Liver (tissue), 9 donors: ENCODE data around the gene CCDC102B. TPM values are rescaled to one million over a fixed set of nuclear protein-coding genes. Genes with fewer than 3 reads are reported as not detected.

ENCODE experiments used
- DNase-seq: peaks from one replicate; pipeline ENCODE4 v3.0.0-alpha.2; 2017; ENCODE audit warnings: low spot score
- H3K27ac ChIP-seq, 2 donors: one replicate each; pipeline ENCODE4 v1.7.0; 2013; ENCODE audit warnings: inconsistent platforms in 2 of 2, low read length in 2 of 2, control low read depth in 1 of 2, low read depth in 1 of 2, mild to moderate bottlenecking in 1 of 2
- H3K27me3 ChIP-seq, 4 donors: one replicate each; pipeline versions ENCODE4 v1.6.1 to v1.7.0; 2013; ENCODE audit warnings: low read length in 3 of 4, inconsistent platforms in 1 of 4, mild to moderate bottlenecking in 1 of 4, moderate library complexity in 1 of 4; ENCODE audit not compliant: control insufficient read depth in 4 of 4, insufficient read depth in 4 of 4
- H3K36me3 ChIP-seq, 4 donors: one replicate each; pipeline versions ENCODE4 v1.6.1 to v1.7.0; 2013; ENCODE audit warnings: low read length in 3 of 4, mild to moderate bottlenecking in 3 of 4, low read depth in 1 of 4, moderate library complexity in 1 of 4; ENCODE audit not compliant: control insufficient read depth in 4 of 4, insufficient read depth in 3 of 4
- H3K4me1 ChIP-seq, 4 donors: one replicate each; pipeline versions ENCODE4 v1.6.1 to v1.7.0; 2013; ENCODE audit warnings: low read length in 3 of 4, mild to moderate bottlenecking in 3 of 4, moderate library complexity in 1 of 4; ENCODE audit not compliant: control insufficient read depth in 4 of 4, insufficient read depth in 4 of 4
- H3K4me3 ChIP-seq, 3 donors: one replicate each; pipeline versions ENCODE4 v1.6.1 to v1.7.0; 2013; ENCODE audit warnings: low read length in 3 of 3, control low read depth in 1 of 3, low read depth in 1 of 3, mild to moderate bottlenecking in 1 of 3
- H3K9ac ChIP-seq, 2 donors: one replicate each; pipeline ENCODE4 v1.7.0; 2013; ENCODE audit warnings: low read length in 2 of 2, mild to moderate bottlenecking in 2 of 2, moderate library complexity in 2 of 2, control low read depth in 1 of 2, low read depth in 1 of 2
- H3K9me3 ChIP-seq, 4 donors: one replicate each; pipeline versions ENCODE4 v1.6.1 to v1.7.0; 2013; ENCODE audit warnings: low read length in 3 of 4; ENCODE audit not compliant: control insufficient read depth in 4 of 4
- ATF3 ChIP-seq: IDR thresholded peaks from 2 replicates; pipeline ENCODE4 v1.6.1; 2016; ENCODE audit warnings: antibody characterized with exemption
- CTCF ChIP-seq: fragments of 150-350 bp; IDR thresholded peaks from 2 replicates; pipeline ENCODE4 v1.5.1; 2017; ENCODE audit warnings: improper control_type of control experiment, low read depth, low read length; ENCODE audit not compliant: missing input control
- EGR1 ChIP-seq, 2 donors: IDR thresholded peaks; 2 replicates each; pipeline ENCODE4 v1.6.1; 2016 to 2018; ENCODE audit warnings: antibody characterized with exemption in 2 of 2, low read depth in 2 of 2
- FOXA1 ChIP-seq: IDR thresholded peaks from 2 replicates; pipeline ENCODE4 v1.6.1; 2016; ENCODE audit warnings: antibody characterized with exemption
- FOXA2 ChIP-seq: IDR thresholded peaks from 2 replicates; pipeline ENCODE4 v1.6.1; 2016; ENCODE audit warnings: antibody characterized with exemption
- GABPA ChIP-seq, 2 donors: IDR thresholded peaks in 1 of 2; conservative IDR thresholded peaks in 1 of 2; 2 replicates each; pipeline ENCODE4 v1.6.1; 2016; ENCODE audit warnings: antibody characterized with exemption in 2 of 2, mild to moderate bottlenecking in 1 of 2, moderate library complexity in 1 of 2
- HNF4A ChIP-seq, 2 donors: conservative IDR thresholded peaks; 2 replicates each; pipeline ENCODE4 v1.6.1; 2016; ENCODE audit warnings: antibody characterized with exemption in 2 of 2, mild to moderate bottlenecking in 2 of 2
- HNF4G ChIP-seq: IDR thresholded peaks from 2 replicates; pipeline ENCODE4 v1.6.1; 2016; ENCODE audit warnings: antibody characterized with exemption
- JUND ChIP-seq, 2 donors: IDR thresholded peaks; 2 replicates each; pipeline ENCODE4 v1.6.1; 2016; ENCODE audit warnings: antibody characterized with exemption in 2 of 2
- MAX ChIP-seq: IDR thresholded peaks from 2 replicates; pipeline ENCODE4 v1.6.1; 2016; ENCODE audit warnings: antibody characterized with exemption
- NR2F2 ChIP-seq: IDR thresholded peaks from 2 replicates; pipeline ENCODE4 v1.6.1; 2016; ENCODE audit warnings: antibody characterized with exemption
- RAD21 ChIP-seq, 2 donors: IDR thresholded peaks; 2 replicates each; pipeline ENCODE4 v1.6.1; 2016; ENCODE audit warnings: antibody characterized with exemption in 2 of 2, mild to moderate bottlenecking in 2 of 2
- REST ChIP-seq: IDR thresholded peaks from 2 replicates; pipeline ENCODE4 v1.6.1; 2016; ENCODE audit warnings: antibody characterized with exemption, mild to moderate bottlenecking
- RXRA ChIP-seq, 2 donors: IDR thresholded peaks; 2 replicates each; pipeline ENCODE4 v1.6.1; 2017 to 2018; ENCODE audit warnings: antibody characterized with exemption in 2 of 2, mild to moderate bottlenecking in 1 of 2
- SP1 ChIP-seq: IDR thresholded peaks from 2 replicates; pipeline ENCODE4 v1.6.1; 2018; ENCODE audit warnings: antibody characterized with exemption, mild to moderate bottlenecking
- TAF1 ChIP-seq: conservative IDR thresholded peaks from 2 replicates; pipeline ENCODE4 v1.6.1; 2016; ENCODE audit warnings: antibody characterized with exemption, mild to moderate bottlenecking
- YY1 ChIP-seq: IDR thresholded peaks from 2 replicates; pipeline ENCODE4 v1.6.1; 2016; ENCODE audit warnings: antibody characterized with exemption, mild to moderate bottlenecking
- WGBS: extraction: QIAGEN DNeasy Blood & Tissue Kit; methylation state at CpG from one replicate; pipeline ENCODE4 v1.1.7; 2013; 5-methylcytosine and 5-hydroxymethylcytosine counted together
- polyA plus RNA-seq, 2 donors: library from polyadenylated mRNA; stranded (reverse) in 1 of 2; unstranded in 1 of 2; fragments of 200-250 nt in 1 of 2; fragments of >200 nt in 1 of 2; fragmentation: Nextera tagmentation in 1 of 2; extraction: Ambion mirVana in 1 of 2; gene quantifications; one replicate each; pipeline versions ENCODE4 v1.2.1 to v1.2.3, GENCODE V29; 2013 to 2015
- total RNA-seq, 2 donors: library from RNA; depleted of rRNA; stranded (reverse); fragments of >200 nt; gene quantifications; one replicate each; pipeline ENCODE4 v1.2.3, GENCODE V29; 2014
- TF ChIP-seq, protein P1 (sequence below): IDR thresholded peaks from 2 replicates; pipeline ENCODE4 v1.6.1; 2016; ENCODE audit warnings: antibody characterized with exemption
- donor health status: healthy.
- donor health status: healthy.
- donor health status: healthy.
- donor health status: healthy.
- donor health status: healthy.

Gene CCDC102B
- total and polyA plus RNA-seq, 4 donors: 0.54 to 4.5 (median 1.4) TPM

GRCh38 chr18:69032009-69032408 is 234.1 kb downstream of the CCDC102B start (continued):
- TF ChIP-seq REST: no peak
- TF ChIP-seq JUND (IDR thresholded peaks at IDR 0.05): no peak

GRCh38 chr18:69035756-69036155 is 237.9 kb downstream of the CCDC102B start:
- H3K27ac ChIP-seq: no peak overlapping the region
- no peak for DNase-seq
- H3K9me3 ChIP-seq: no peaks in the 10 kb centered on the region
- H3K27me3 ChIP-seq: no peaks in the 10 kb centered on the region
- H3K4me1 ChIP-seq: no peaks in the 10 kb centered on the region
- H3K9ac ChIP-seq: no peak overlapping the region
- no peaks in the 10 kb centered on the region for H3K36me3 ChIP-seq
- 96% methylated on average over 1 of the region's 1 CpG for WGBS
- TF ChIP-seq NR2F2: no peak
- no peak for TF ChIP-seq FOXA2
- TF ChIP-seq GABPA (IDR thresholded peaks at IDR 0.05 in 1 of 2, conservative IDR thresholded peaks at IDR 0.05 in 1 of 2): no peak
- TF ChIP-seq TAF1: no peak
- TF ChIP-seq YY1: no peak
- no peak for TF ChIP-seq JUND (IDR thresholded peaks at IDR 0.05)
- no peak for TF ChIP-seq FOXA1
- no peak for TF ChIP-seq HNF4A (conservative IDR thresholded peaks at IDR 0.05)
- TF ChIP-seq SP1: no peak
- TF ChIP-seq EGR1 (IDR thresholded peaks at IDR 0.05; ENCODE audit: low read depth in 2 of 2): no peak
- no peak for TF ChIP-seq RXRA (IDR thresholded peaks at IDR 0.05)
- TF ChIP-seq, protein P1, sequence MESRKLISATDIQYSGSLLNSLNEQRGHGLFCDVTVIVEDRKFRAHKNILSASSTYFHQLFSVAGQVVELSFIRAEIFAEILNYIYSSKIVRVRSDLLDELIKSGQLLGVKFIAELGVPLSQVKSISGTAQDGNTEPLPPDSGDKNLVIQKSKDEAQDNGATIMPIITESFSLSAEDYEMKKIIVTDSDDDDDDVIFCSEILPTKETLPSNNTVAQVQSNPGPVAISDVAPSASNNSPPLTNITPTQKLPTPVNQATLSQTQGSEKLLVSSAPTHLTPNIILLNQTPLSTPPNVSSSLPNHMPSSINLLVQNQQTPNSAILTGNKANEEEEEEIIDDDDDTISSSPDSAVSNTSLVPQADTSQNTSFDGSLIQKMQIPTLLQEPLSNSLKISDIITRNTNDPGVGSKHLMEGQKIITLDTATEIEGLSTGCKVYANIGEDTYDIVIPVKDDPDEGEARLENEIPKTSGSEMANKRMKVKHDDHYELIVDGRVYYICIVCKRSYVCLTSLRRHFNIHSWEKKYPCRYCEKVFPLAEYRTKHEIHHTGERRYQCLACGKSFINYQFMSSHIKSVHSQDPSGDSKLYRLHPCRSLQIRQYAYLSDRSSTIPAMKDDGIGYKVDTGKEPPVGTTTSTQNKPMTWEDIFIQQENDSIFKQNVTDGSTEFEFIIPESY: no peak
- TF ChIP-seq HNF4G: no peak
- H3K4me3 ChIP-seq: no peak overlapping the region

GRCh38 chr18:69044215-69044614 is 246.3 kb downstream of the CCDC102B start:
- Histone ChIP-seq H3K36me3 (no peaks in the 10 kb centered on the region), H3K9ac (no peak overlapping the region), H3K27ac (no peak overlapping the region), H3K4me1 (no peaks in the 10 kb centered on the region), H3K9me3 (no peaks in the 10 kb centered on the region), H3K4me3 (no peak overlapping the region), H3K27me3 (no peaks in the 10 kb centered on the region)
- 94% methylated on average over 1 of the region's 1 CpG for WGBS
- DNase-seq: no peak
- TF ChIP-seq NR2F2 (no peak), HNF4A (conservative IDR thresholded peaks at IDR 0.05) (no peak), CTCF (no peak), REST (no peak), FOXA1 (no peak), GABPA (IDR thresholded peaks at IDR 0.05 in 1 of 2, conservative IDR thresholded peaks at IDR 0.05 in 1 of 2) (no peak), YY1 (no peak), ATF3 (no peak), TAF1 (no peak), MAX (no peak), EGR1 (IDR thresholded peaks at IDR 0.05; ENCODE audit: low read depth in 2 of 2) (no peak), RAD21 (IDR thresholded peaks at IDR 0.05) (no peak), RXRA (IDR thresholded peaks at IDR 0.05) (no peak), SP1 (no peak), JUND (IDR thresholded peaks at IDR 0.05) (no peak)
